Measurements from ENCODE around the gene CCDC188.

DNA sequence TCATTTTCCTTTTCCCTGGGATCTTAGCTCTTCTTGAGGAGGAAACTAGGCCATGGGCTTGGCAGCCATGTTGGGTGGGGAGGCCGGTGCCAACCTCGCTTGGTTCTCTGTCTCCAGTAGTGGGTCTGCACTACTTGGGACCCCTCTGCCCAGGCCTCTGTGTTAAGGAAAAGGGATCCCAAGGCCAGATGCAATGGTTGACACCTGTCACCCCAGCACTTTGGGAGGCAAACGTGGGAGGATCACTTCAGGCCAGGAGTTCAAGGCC is 21.2 kb downstream of the CCDC188 start:
- TF ChIP-seq CTCF (conservative IDR thresholded peaks at IDR 0.05; ENCODE audit: low read depth, low read length): no peak
- TF ChIP-seq EZH2 (IDR thresholded peaks at IDR 0.05; ENCODE audit: borderline replicate concordance, low read depth, low read length, poor library complexity, severe bottlenecking): no peak

Measured in A673 (cell line).